ENCODE results near the gene EHD1. TPM values are rescaled to one million over a fixed set of nuclear protein-coding genes. Genes with fewer than 3 reads are reported as not detected.

EHD1 gene
- total RNA-seq, 2 donors from 2014 or later: 39.7 to 43.8 TPM

- no peak for TF ChIP-seq CTCF (conservative IDR thresholded peaks at IDR 0.05)
- H3K4me3 Mint-ChIP-seq: no peak overlapping the region
- H3K9me3 Mint-ChIP-seq: no peaks in the 10 kb centered on the region
- H3K36me3 ChIP-seq (ENCODE audit: control insufficient read depth, insufficient read depth, low read length): no peaks in the 10 kb centered on the region
- H3K9me3 ChIP-seq (ENCODE audit: control insufficient read depth, low read length): no peaks in the 10 kb centered on the region
- H3K4me3 ChIP-seq (ENCODE audit: low read length): no peak overlapping the region
- no peak for DNase-seq
- peaks cover 5% of the 10 kb centered on the region for H3K27me3 Mint-ChIP-seq (ENCODE audit: insufficient read depth)
- H3K27me3 ChIP-seq (ENCODE audit: control insufficient read depth, insufficient read depth, low read length, poor library complexity, severe bottlenecking): no peaks in the 10 kb centered on the region
- no peaks in the 10 kb centered on the region for H3K36me3 Mint-ChIP-seq (ENCODE audit: low read depth)
- peaks cover 21% of the 10 kb centered on the region for H3K4me1 Mint-ChIP-seq
- no peak overlapping the region for H3K27ac Mint-ChIP-seq
- no peak overlapping the region for H3K9ac ChIP-seq (ENCODE audit: extremely low read depth, low read length, poor library complexity, severe bottlenecking)
- peaks cover 6% of the 10 kb centered on the region for H3K4me1 ChIP-seq (ENCODE audit: control insufficient read depth, insufficient read depth, low read length)
- no peak overlapping the region for H3K27ac ChIP-seq (ENCODE audit: low read depth, low read length)
- 87 to 92% methylated on average over 8 of the region's 8 CpGs for WGBS, 2 experiments (ENCODE audit: insufficient coverage in 1 of 2, insufficient read length in 1 of 2)
Observed at GRCh38 chr11:64884019-64884418, 5.6 kb upstream of the EHD1 start.

GRCh38 chr11:64883575-64883974 is 5.2 kb upstream of the EHD1 start:
- Mint-ChIP-seq H3K4me1 (peaks cover 19% of the 10 kb centered on the region), H3K36me3 (ENCODE audit: low read depth) (no peaks in the 10 kb centered on the region), H3K9me3 (no peaks in the 10 kb centered on the region), H3K4me3 (no peak overlapping the region), H3K27me3 (ENCODE audit: insufficient read depth) (peaks cover 5% of the 10 kb centered on the region), H3K27ac (no peak overlapping the region)
- peaks cover 6% of the 10 kb centered on the region for H3K4me1 ChIP-seq (ENCODE audit: control insufficient read depth, insufficient read depth, low read length)
- H3K27ac ChIP-seq (ENCODE audit: low read depth, low read length): no peak overlapping the region
- no peak overlapping the region for H3K4me3 ChIP-seq (ENCODE audit: low read length)
- 96 to 100% methylated on average over 5 of the region's 5 CpGs for WGBS, 2 experiments (ENCODE audit: insufficient coverage in 1 of 2, insufficient read length in 1 of 2)
- H3K27me3 ChIP-seq (ENCODE audit: control insufficient read depth, insufficient read depth, low read length, poor library complexity, severe bottlenecking): no peaks in the 10 kb centered on the region
- H3K9me3 ChIP-seq (ENCODE audit: control insufficient read depth, low read length): no peaks in the 10 kb centered on the region
- DNase-seq: no peak
- TF ChIP-seq CTCF (conservative IDR thresholded peaks at IDR 0.05): no peak
- H3K9ac ChIP-seq (ENCODE audit: extremely low read depth, low read length, poor library complexity, severe bottlenecking): no peak overlapping the region
- no peaks in the 10 kb centered on the region for H3K36me3 ChIP-seq (ENCODE audit: control insufficient read depth, insufficient read depth, low read length)

GRCh38 chr11:64882243-64882642 is 3.8 kb upstream of the EHD1 start:
- Histone ChIP-seq H3K9ac (ENCODE audit: extremely low read depth, low read length, poor library complexity, severe bottlenecking) (no peak overlapping the region), H3K4me1 (ENCODE audit: control insufficient read depth, insufficient read depth, low read length) (no peaks in the 10 kb centered on the region), H3K27ac (ENCODE audit: low read depth, low read length) (no peak overlapping the region), H3K9me3 (ENCODE audit: control insufficient read depth, low read length) (no peaks in the 10 kb centered on the region), H3K36me3 (ENCODE audit: control insufficient read depth, insufficient read depth, low read length) (no peaks in the 10 kb centered on the region), H3K4me3 (ENCODE audit: low read length) (no peak overlapping the region), H3K27me3 (ENCODE audit: control insufficient read depth, insufficient read depth, low read length, poor library complexity, severe bottlenecking) (no peaks in the 10 kb centered on the region)
- DNase-seq: no peak
- no peak overlapping the region for H3K27ac Mint-ChIP-seq
- TF ChIP-seq CTCF (conservative IDR thresholded peaks at IDR 0.05): no peak
- H3K9me3 Mint-ChIP-seq: no peaks in the 10 kb centered on the region
- H3K4me1 Mint-ChIP-seq: peaks cover 14% of the 10 kb centered on the region
- peaks cover 6% of the 10 kb centered on the region for H3K27me3 Mint-ChIP-seq (ENCODE audit: insufficient read depth)
- H3K36me3 Mint-ChIP-seq (ENCODE audit: low read depth): no peaks in the 10 kb centered on the region
- WGBS, 2 experiments (ENCODE audit: insufficient coverage in 1 of 2, insufficient read length in 1 of 2): 91 to 98% methylated on average over 4 to 5 of the region's 5 CpGs
- no peak overlapping the region for H3K4me3 Mint-ChIP-seq
